ENCODE data around the gene KHDRBS2. TPM values are rescaled to one million over a fixed set of nuclear protein-coding genes. Genes with fewer than 3 reads are reported as not detected.

KHDRBS2 gene
- total RNA-seq, 1 donor from 2014 or later: not detected

DNA sequence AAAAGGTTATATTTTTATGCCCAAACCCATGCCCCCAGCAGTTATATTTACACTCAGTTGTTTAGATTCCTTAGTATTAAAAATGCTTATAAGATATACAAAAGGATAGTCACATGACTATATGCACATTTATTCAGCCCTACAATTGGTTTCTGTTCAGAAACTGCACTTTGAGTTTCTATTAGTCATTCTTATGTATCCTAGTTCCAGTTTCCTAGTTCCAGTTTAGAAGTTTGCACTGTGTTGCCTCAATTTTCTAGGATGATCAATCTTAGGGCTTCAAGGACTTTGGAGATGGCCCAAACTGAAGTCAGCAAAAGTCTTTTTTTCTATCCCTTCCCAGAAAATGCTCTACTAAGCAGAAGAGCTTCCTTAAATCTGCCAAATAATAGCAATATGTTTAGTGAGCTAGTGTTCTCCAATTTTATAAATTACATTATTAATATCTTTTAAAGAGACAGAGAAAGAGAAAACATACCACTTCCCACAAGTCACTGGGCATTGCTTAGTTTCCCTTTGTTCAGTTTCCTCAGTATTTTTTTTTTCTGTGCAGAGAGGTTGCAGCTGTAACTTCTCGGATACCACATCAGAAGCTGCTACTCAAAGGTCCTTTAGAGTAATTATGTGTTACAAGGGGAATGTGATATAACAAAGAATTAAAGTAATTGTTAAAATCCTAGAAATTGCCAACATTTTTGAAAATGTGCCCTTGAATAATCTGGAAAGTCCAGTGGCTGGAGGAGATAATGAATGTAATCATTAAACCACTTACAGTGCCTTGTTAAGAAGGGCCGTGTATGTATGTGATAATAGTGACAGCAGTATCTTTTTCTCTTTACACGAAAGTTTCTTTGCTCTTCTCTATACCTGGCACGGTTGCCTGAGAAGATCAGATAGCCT lies 138.8 kb downstream of the KHDRBS2 start:
- no peaks in the 10 kb centered on the region for H3K27me3 ChIP-seq
- H3K27ac ChIP-seq: no peak overlapping the region
- H3K36me3 ChIP-seq: no peaks in the 10 kb centered on the region
- peaks cover 0 to 3% of the 10 kb centered on the region in 2 donors for H3K4me1 ChIP-seq
- peak overlapping the region in 1 of 2 donors; percentile 20 for H3K4me3 ChIP-seq
- intact Hi-C loops (cut with DNase I): no loop called here
- no peak for DNase-seq (ENCODE audit: low spot score in 2 of 2)
- TF ChIP-seq CTCF (IDR thresholded peaks at IDR 0.05): no peak
- no peaks in the 10 kb centered on the region for H3K9me3 ChIP-seq

- Histone ChIP-seq H3K27me3 (no peaks in the 10 kb centered on the region), H3K4me3 (no peak overlapping the region), H3K4me1 (no peaks in the 10 kb centered on the region), H3K36me3 (no peaks in the 10 kb centered on the region), H3K9me3 (no peaks in the 10 kb centered on the region), H3K27ac (no peak overlapping the region)
- no peak for DNase-seq (ENCODE audit: low spot score in 2 of 2)
- no peak for TF ChIP-seq CTCF (IDR thresholded peaks at IDR 0.05)
- intact Hi-C loops (cut with DNase I): no loop called here
Observed at GRCh38 chr6:62129127-62129526, 156.9 kb downstream of the KHDRBS2 start.

DNA sequence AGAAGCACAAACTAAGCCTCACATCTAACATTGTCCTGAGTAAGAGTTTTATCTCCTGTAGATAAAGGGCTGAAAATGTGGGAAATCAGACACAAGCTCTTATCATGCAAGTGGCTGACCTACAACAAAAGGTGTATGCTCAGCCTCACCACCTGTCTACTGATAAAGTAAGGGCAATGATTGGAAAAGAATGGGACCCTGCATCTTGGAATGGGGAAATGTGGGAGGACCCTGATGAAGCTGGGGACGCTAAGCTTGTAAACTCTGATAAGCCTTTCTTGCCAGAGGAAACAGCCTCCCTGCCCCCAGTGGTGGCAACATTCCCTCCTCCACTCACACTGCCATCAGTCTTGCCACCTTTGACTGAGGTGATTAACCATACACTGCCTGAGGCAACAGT lies 166.6 kb downstream of the KHDRBS2 start:
- no peaks in the 10 kb centered on the region for H3K9me3 ChIP-seq
- intact Hi-C loops (cut with DNase I): no loop called here
- H3K4me3 ChIP-seq: no peak overlapping the region
- no peaks in the 10 kb centered on the region for H3K27me3 ChIP-seq
- H3K36me3 ChIP-seq: no peaks in the 10 kb centered on the region
- no peak for TF ChIP-seq CTCF (IDR thresholded peaks at IDR 0.05)
- DNase-seq (ENCODE audit: low spot score in 2 of 2): no peak
- no peak overlapping the region for H3K27ac ChIP-seq
- H3K4me1 ChIP-seq: no peaks in the 10 kb centered on the region

GRCh38 chr6:62103186-62103859 lies 182.7 kb downstream of the KHDRBS2 start:
- no peak for TF ChIP-seq CTCF (IDR thresholded peaks at IDR 0.05)
- Histone ChIP-seq H3K4me3 (no peak overlapping the region), H3K27ac (no peak overlapping the region), H3K9me3 (no peaks in the 10 kb centered on the region), H3K36me3 (no peaks in the 10 kb centered on the region), H3K27me3 (no peaks in the 10 kb centered on the region), H3K4me1 (no peaks in the 10 kb centered on the region)
- intact Hi-C loops (cut with DNase I): no loop called here
- no peak for DNase-seq (ENCODE audit: low spot score in 2 of 2)

GRCh38 chr6:62102387-62102786 lies 183.6 kb downstream of the KHDRBS2 start:
- Histone ChIP-seq H3K4me1 (no peaks in the 10 kb centered on the region), H3K27ac (no peak overlapping the region), H3K4me3 (no peak overlapping the region), H3K27me3 (no peaks in the 10 kb centered on the region), H3K9me3 (no peaks in the 10 kb centered on the region), H3K36me3 (no peaks in the 10 kb centered on the region)
- intact Hi-C loops (cut with DNase I): no loop called here
- no peak for TF ChIP-seq CTCF (IDR thresholded peaks at IDR 0.05)
- no peak for DNase-seq (ENCODE audit: low spot score in 2 of 2)

All from ascending aorta (tissue), 2 donors.